ENCODE measurements around the gene SIGLECL1.

The SIGLECL1 gene

GRCh38 chr19:51295382-51296126 lies 44.7 kb downstream of the SIGLECL1 start:
- no peak for DNase-seq
- H3K27me3 Mint-ChIP-seq: peaks cover 36 to 44% of the 10 kb centered on the region in 2 donors
- H3K9me3 Mint-ChIP-seq: no peaks in the 10 kb centered on the region
- no peaks in the 10 kb centered on the region for H3K36me3 Mint-ChIP-seq
- no peak overlapping the region for H3K4me3 Mint-ChIP-seq
- no peak overlapping the region for H3K27ac Mint-ChIP-seq
- no peaks in the 10 kb centered on the region for H3K4me1 Mint-ChIP-seq
- ATAC-seq (replicated peaks): no peak

DNA sequence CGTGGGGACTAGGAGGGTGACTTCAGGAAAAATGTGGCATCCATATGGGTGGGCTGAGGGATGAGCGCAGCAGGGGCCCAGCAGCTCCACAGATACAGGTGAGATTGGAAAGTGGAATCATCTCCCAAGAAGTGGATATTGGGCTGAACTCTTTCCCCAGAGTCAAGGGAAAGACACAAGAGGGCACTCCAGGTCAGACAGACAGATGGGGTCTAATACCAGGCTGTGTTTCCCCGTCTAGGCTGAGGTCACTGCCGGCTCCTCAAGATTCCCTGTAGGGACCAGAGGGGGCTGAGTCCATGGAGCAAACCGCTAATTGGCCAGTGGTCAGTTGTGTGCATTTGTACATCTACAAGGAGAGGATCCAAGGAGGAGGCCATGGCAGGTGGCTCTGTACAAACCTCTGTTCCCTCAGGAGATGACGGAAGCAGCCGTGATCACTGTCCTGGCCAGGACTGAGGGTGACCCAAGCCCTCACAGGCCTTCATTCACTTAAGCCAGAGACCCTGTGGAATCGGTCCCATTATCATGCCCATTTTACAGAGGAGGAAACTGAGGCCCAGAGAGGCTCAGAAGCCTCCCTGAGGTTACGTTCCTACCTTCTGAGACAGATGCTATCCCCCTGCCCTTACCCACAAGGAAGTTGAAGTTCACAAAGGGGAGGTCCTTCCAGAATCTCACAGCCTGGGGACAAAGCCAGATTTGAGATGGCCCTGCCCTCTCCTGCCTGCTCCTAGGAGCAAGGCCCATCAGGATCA lies 45.6 kb downstream of the SIGLECL1 start:
- H3K27ac Mint-ChIP-seq: no peak overlapping the region
- no peaks in the 10 kb centered on the region for H3K36me3 Mint-ChIP-seq
- ATAC-seq (replicated peaks) (no peak), DNase-seq (no peak)
- no peaks in the 10 kb centered on the region for H3K9me3 Mint-ChIP-seq
- H3K27me3 Mint-ChIP-seq: peaks cover 39 to 43% of the 10 kb centered on the region in 2 donors
- H3K4me3 Mint-ChIP-seq: no peak overlapping the region
- no peaks in the 10 kb centered on the region for H3K4me1 Mint-ChIP-seq

GRCh38 chr19:51297406-51297805 lies 46.5 kb downstream of the SIGLECL1 start:
- no peak for DNase-seq
- no peak for ATAC-seq (replicated peaks)
- no peaks in the 10 kb centered on the region for H3K4me1 Mint-ChIP-seq
- H3K9me3 Mint-ChIP-seq: no peaks in the 10 kb centered on the region
- H3K27me3 Mint-ChIP-seq: peaks cover 36 to 40% of the 10 kb centered on the region in 2 donors
- H3K27ac Mint-ChIP-seq: no peak overlapping the region
- H3K36me3 Mint-ChIP-seq: no peaks in the 10 kb centered on the region
- H3K4me3 Mint-ChIP-seq: no peak overlapping the region

- Mint-ChIP-seq H3K9me3 (peaks cover 3 to 10% of the 10 kb centered on the region in 2 donors), H3K4me1 (no peaks in the 10 kb centered on the region), H3K4me3 (no peak overlapping the region), H3K27ac (no peak overlapping the region), H3K27me3 (peaks cover 16 to 31% of the 10 kb centered on the region in 2 donors), H3K36me3 (no peaks in the 10 kb centered on the region)
- ATAC-seq (replicated peaks) (no peak), DNase-seq (no peak)
Measured at GRCh38 chr19:51301266-51301665, 50.4 kb downstream of the SIGLECL1 start.

DNA sequence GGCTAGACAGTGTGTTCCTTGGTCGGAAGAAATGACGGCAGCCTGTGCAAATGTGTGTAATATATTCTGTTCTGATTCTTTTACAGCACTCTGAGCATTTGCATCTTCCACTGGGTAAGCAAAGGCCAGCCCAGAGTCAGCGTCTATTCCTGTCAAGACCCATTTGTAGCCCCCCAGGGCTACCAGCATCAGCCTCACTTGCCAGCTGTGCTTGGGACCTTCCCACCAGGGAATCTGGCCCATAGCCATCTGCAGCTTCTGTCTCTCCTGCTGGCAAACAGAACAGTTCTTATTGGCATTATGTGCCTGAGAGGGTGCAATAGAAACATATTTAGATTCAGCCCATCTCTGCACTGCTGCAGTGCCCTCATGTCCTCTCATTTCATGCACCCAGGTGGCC lies 54.6 kb downstream of the SIGLECL1 start:
- no peak for ATAC-seq (replicated peaks)
- Mint-ChIP-seq H3K4me3 (no peak overlapping the region), H3K9me3 (peaks cover 15 to 20% of the 10 kb centered on the region in 2 donors), H3K27me3 (peaks cover 31 to 42% of the 10 kb centered on the region in 2 donors), H3K36me3 (peaks cover 0 to 2% of the 10 kb centered on the region in 2 donors), H3K4me1 (no peaks in the 10 kb centered on the region), H3K27ac (no peak overlapping the region)
- no peak for DNase-seq

DNA sequence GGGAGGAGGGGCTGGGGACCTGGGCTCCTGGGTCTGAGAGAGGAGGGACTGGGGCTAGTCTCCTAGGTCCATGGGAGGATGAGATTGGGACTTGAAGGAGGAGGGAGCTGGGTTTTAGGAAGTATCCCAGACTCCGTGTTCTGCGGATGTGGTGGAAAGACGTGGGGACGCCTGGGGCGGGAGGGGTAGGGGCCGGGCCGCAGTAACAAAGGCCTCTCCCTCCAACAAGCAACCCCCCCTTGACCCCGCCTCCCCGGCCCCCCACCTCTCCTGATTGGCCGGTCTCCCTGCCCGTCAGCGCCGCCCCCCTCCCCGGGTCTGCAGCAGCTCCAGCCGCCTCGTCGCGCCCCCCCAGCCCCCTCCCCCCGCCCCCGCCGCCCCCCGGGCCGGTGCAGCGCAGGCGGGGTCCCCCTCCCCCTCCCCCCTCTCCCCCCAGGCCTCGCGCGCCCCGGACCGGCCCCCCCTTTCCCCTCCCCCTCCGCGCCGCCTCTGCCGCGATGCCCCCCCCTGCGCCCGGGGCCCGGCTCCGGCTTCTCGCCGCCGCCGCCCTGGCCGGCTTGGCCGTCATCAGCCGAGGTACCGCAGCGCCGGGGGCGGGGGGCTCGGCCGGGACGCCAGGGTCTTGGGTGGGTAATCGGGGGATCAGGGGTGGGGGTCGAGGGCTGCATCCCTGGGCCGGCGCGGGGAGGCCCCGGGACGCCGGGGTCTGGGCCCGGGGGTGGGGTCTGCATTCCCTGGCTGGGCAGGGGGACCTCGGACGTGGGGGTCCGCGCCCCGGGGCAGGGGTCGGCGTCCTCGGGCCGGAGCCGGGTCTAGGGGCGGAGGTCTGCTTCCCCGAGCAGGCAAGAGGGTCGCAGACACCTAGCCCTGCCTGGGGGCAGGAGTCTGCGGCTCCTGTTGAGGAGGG lies 60.7 kb downstream of the SIGLECL1 start, which contains the start of gene IGLON5:
Gene IGLON5 (plus strand): TSS at position 294 of the 907 bp plus-strand sequence. CDS start 204 bp downstream, at position 498.
- peaks cover 13 to 16% of the 10 kb centered on the region in 2 donors for H3K9me3 Mint-ChIP-seq
- H3K4me3 Mint-ChIP-seq: no peak within 1 kb of the TSS
- peaks cover 10 to 14% of the 10 kb centered on the region in 2 donors for H3K4me1 Mint-ChIP-seq
- H3K27me3 Mint-ChIP-seq: peaks cover 48 to 60% of the 10 kb centered on the region in 2 donors
- peak within 1 kb of the TSS; percentile 52 for H3K27ac Mint-ChIP-seq
- ATAC-seq (replicated peaks) (no peak), DNase-seq (no peak)
- peaks cover 0 to 5% of the 10 kb centered on the region in 2 donors for H3K36me3 Mint-ChIP-seq

GRCh38 chr19:51316688-51317087 lies 65.8 kb downstream of the SIGLECL1 start:
- Mint-ChIP-seq H3K4me3 (no peak overlapping the region), H3K27me3 (peaks cover 37 to 51% of the 10 kb centered on the region in 2 donors), H3K27ac (no peak overlapping the region), H3K4me1 (peaks cover 10 to 14% of the 10 kb centered on the region in 2 donors), H3K36me3 (peaks cover 0 to 3% of the 10 kb centered on the region in 2 donors), H3K9me3 (peaks cover 8 to 9% of the 10 kb centered on the region in 2 donors)
- DNase-seq: no peak
- ATAC-seq (replicated peaks): no peak

DNA sequence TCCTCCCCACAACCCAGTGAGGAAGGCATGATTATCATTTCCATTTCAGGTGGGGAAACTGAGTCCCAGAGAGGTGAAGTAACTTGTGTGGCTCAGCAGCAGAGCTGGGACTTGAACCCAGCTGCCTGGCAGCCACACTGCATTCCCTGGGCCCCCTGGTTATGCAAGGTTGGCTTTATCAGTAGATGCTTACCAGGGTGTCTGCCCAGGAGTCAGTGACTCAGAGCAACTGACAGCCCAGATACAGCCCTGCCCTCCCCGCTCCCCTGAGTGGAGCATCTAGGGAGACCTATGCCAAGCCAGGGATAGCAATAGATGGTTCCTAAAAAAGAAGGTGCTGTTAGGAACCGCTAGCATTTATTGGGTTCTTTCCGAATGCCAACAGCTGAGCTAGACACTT lies 66.5 kb downstream of the SIGLECL1 start:
- no peak overlapping the region for H3K27ac Mint-ChIP-seq
- peaks cover 8 to 9% of the 10 kb centered on the region in 2 donors for H3K9me3 Mint-ChIP-seq
- peaks cover 37 to 50% of the 10 kb centered on the region in 2 donors for H3K27me3 Mint-ChIP-seq
- DNase-seq (no peak), ATAC-seq (replicated peaks) (no peak)
- H3K4me1 Mint-ChIP-seq: peaks cover 7 to 14% of the 10 kb centered on the region in 2 donors
- peaks cover 0 to 3% of the 10 kb centered on the region in 2 donors for H3K36me3 Mint-ChIP-seq
- no peak overlapping the region for H3K4me3 Mint-ChIP-seq

- DNase-seq (no peak), ATAC-seq (replicated peaks) (no peak)
- H3K36me3 Mint-ChIP-seq: peaks cover 0 to 3% of the 10 kb centered on the region in 2 donors
- no peak overlapping the region for H3K27ac Mint-ChIP-seq
- peaks cover 7 to 13% of the 10 kb centered on the region in 2 donors for H3K4me1 Mint-ChIP-seq
- peaks cover 40 to 50% of the 10 kb centered on the region in 2 donors for H3K27me3 Mint-ChIP-seq
- H3K4me3 Mint-ChIP-seq: no peak overlapping the region
- H3K9me3 Mint-ChIP-seq: peaks cover 8 to 9% of the 10 kb centered on the region in 2 donors
Measured at GRCh38 chr19:51317968-51318367, 67.1 kb downstream of the SIGLECL1 start.
